ENCODE data around the gene SMG5.

SMG5 gene

GRCh38 chr1:156281693-156282478, 739 bp downstream of the SMG5 start:
- DNase-seq (ENCODE audit: low read depth in 2 of 2), result no peak

- DNase-seq (ENCODE audit: low read depth in 2 of 2), result peak in 1 of 2 donors; percentile 34
Measured at GRCh38 chr1:156281281-156281680, 1.3 kb downstream of the SMG5 start.

- DNase-seq (ENCODE audit: low read depth in 2 of 2), result no peak
Measured at GRCh38 chr1:156279837-156280236, 2.8 kb downstream of the SMG5 start.

GRCh38 chr1:156276966-156277381, 5.7 kb downstream of the SMG5 start:
- no peak for DNase-seq (ENCODE audit: low read depth in 2 of 2)

GRCh38 chr1:156276532-156276931, 6.1 kb downstream of the SMG5 start:
- no peak for DNase-seq (ENCODE audit: low read depth in 2 of 2)

GRCh38 chr1:156270314-156270713, 12.3 kb downstream of the SMG5 start:
- no peak for DNase-seq (ENCODE audit: low read depth in 2 of 2)

GRCh38 chr1:156268336-156268735, 14.3 kb downstream of the SMG5 start:
- DNase-seq (ENCODE audit: low read depth in 2 of 2), result no peak

- DNase-seq (ENCODE audit: low read depth in 2 of 2), result no peak
Measured at GRCh38 chr1:156266051-156266450, 16.6 kb downstream of the SMG5 start.

- no peak for DNase-seq (ENCODE audit: low read depth in 2 of 2)
Measured at GRCh38 chr1:156263288-156263655, 19.4 kb downstream of the SMG5 start.

- no peak for DNase-seq (ENCODE audit: low read depth in 2 of 2)
Measured at GRCh38 chr1:156262461-156263287, 20.0 kb downstream of the SMG5 start.

- DNase-seq (ENCODE audit: low read depth in 2 of 2), result no peak
Measured at GRCh38 chr1:156260896-156261295, 21.7 kb downstream of the SMG5 start.

- DNase-seq (ENCODE audit: low read depth in 2 of 2), result no peak
Measured at GRCh38 chr1:156259805-156260204, 22.8 kb downstream of the SMG5 start.

GRCh38 chr1:156258859-156259258, 23.8 kb downstream of the SMG5 start:
- DNase-seq (ENCODE audit: low read depth in 2 of 2), result no peak

- no peak for DNase-seq (ENCODE audit: low read depth in 2 of 2)
Measured at GRCh38 chr1:156257711-156258110, 24.9 kb downstream of the SMG5 start.

- no peak for DNase-seq (ENCODE audit: low read depth in 2 of 2)
Measured at GRCh38 chr1:156253634-156254033, 29.0 kb downstream of the SMG5 start.

GRCh38 chr1:156251527-156251926, 31.1 kb downstream of the SMG5 start:
- no peak for DNase-seq (ENCODE audit: low read depth in 2 of 2)

- DNase-seq (ENCODE audit: low read depth in 2 of 2), result no peak
Measured at GRCh38 chr1:156249593-156249992, 33.0 kb downstream of the SMG5 start.

GRCh38 chr1:156248323-156248683, 34.3 kb downstream of the SMG5 start:
- no peak for DNase-seq (ENCODE audit: low read depth in 2 of 2)

GRCh38 chr1:156247460-156248322, 34.9 kb downstream of the SMG5 start, which contains the start of gene PAQR6:
PAQR6 (minus strand) TSS chr1:156248056; CDS start chr1:156246731, 1,325 bp downstream.
- DNase-seq (ENCODE audit: low read depth in 2 of 2), result no peak

- no peak for DNase-seq (ENCODE audit: low read depth in 2 of 2)
Measured at GRCh38 chr1:156246781-156247459, 35.7 kb downstream of the SMG5 start.

GRCh38 chr1:156246241-156246780, 36.3 kb downstream of the SMG5 start:
- DNase-seq (ENCODE audit: low read depth in 2 of 2), result no peak
